ENCODE measurements around the gene TTC28. TPM values are rescaled to one million over a fixed set of nuclear protein-coding genes. Genes with fewer than 3 reads are reported as not detected.

Gene TTC28
- total RNA-seq, 2 donors from 2014 or later = 0.40 to 1.9 TPM

GRCh38 chr22:28141614-28142013, 538.0 kb downstream of the TTC28 start:
- peaks cover 58% of the 10 kb centered on the region for H3K27me3 Mint-ChIP-seq
- H3K4me1 Mint-ChIP-seq = peaks cover 3% of the 10 kb centered on the region
- H3K9me3 ChIP-seq (ENCODE audit: control insufficient read depth, low read length, poor library complexity, severe bottlenecking) = no peaks in the 10 kb centered on the region
- DNase-seq (no peak), ATAC-seq (no peak)
- H3K27ac Mint-ChIP-seq = no peak overlapping the region
- no peaks in the 10 kb centered on the region for H3K36me3 Mint-ChIP-seq (ENCODE audit: low read depth)
- no peak overlapping the region for H3K4me3 Mint-ChIP-seq

GRCh38 chr22:28139961-28140360, 539.7 kb downstream of the TTC28 start:
- ATAC-seq = no peak
- Mint-ChIP-seq H3K27me3 (peaks cover 46% of the 10 kb centered on the region), H3K27ac (no peak overlapping the region), H3K4me3 (no peak overlapping the region), H3K4me1 (peaks cover 3% of the 10 kb centered on the region), H3K36me3 (ENCODE audit: low read depth) (no peaks in the 10 kb centered on the region)
- H3K9me3 ChIP-seq (ENCODE audit: control insufficient read depth, low read length, poor library complexity, severe bottlenecking) = no peaks in the 10 kb centered on the region
- no peak for DNase-seq

GRCh38 chr22:28139516-28139915, 540.1 kb downstream of the TTC28 start:
- no peak overlapping the region for H3K4me3 Mint-ChIP-seq
- no peak for DNase-seq
- H3K4me1 Mint-ChIP-seq = peaks cover 3% of the 10 kb centered on the region
- no peaks in the 10 kb centered on the region for H3K9me3 ChIP-seq (ENCODE audit: control insufficient read depth, low read length, poor library complexity, severe bottlenecking)
- ATAC-seq = no peak
- H3K27ac Mint-ChIP-seq = no peak overlapping the region
- H3K36me3 Mint-ChIP-seq (ENCODE audit: low read depth) = no peaks in the 10 kb centered on the region
- peaks cover 46% of the 10 kb centered on the region for H3K27me3 Mint-ChIP-seq

- H3K27ac Mint-ChIP-seq = no peak overlapping the region
- H3K4me3 Mint-ChIP-seq = no peak overlapping the region
- H3K36me3 Mint-ChIP-seq (ENCODE audit: low read depth) = no peaks in the 10 kb centered on the region
- peaks cover 3% of the 10 kb centered on the region for H3K4me1 Mint-ChIP-seq
- DNase-seq (no peak), ATAC-seq (no peak)
- no peaks in the 10 kb centered on the region for H3K9me3 ChIP-seq (ENCODE audit: control insufficient read depth, low read length, poor library complexity, severe bottlenecking)
- peaks cover 47% of the 10 kb centered on the region for H3K27me3 Mint-ChIP-seq
Measured at GRCh38 chr22:28137036-28137435, 542.6 kb downstream of the TTC28 start.

GRCh38 chr22:28132466-28132865, 547.2 kb downstream of the TTC28 start:
- Mint-ChIP-seq H3K27me3 (peaks cover 47% of the 10 kb centered on the region), H3K36me3 (ENCODE audit: low read depth) (no peaks in the 10 kb centered on the region), H3K27ac (no peak overlapping the region), H3K4me1 (no peaks in the 10 kb centered on the region), H3K4me3 (no peak overlapping the region)
- DNase-seq (no peak), ATAC-seq (no peak)
- H3K9me3 ChIP-seq (ENCODE audit: control insufficient read depth, low read length, poor library complexity, severe bottlenecking) = no peaks in the 10 kb centered on the region

GRCh38 chr22:28129319-28129962, 550.2 kb downstream of the TTC28 start:
- ATAC-seq = no peak
- H3K4me3 Mint-ChIP-seq = no peak overlapping the region
- no peak overlapping the region for H3K27ac Mint-ChIP-seq
- DNase-seq = no peak
- H3K9me3 ChIP-seq (ENCODE audit: control insufficient read depth, low read length, poor library complexity, severe bottlenecking) = no peaks in the 10 kb centered on the region
- no peaks in the 10 kb centered on the region for H3K36me3 Mint-ChIP-seq (ENCODE audit: low read depth)
- no peaks in the 10 kb centered on the region for H3K4me1 Mint-ChIP-seq
- H3K27me3 Mint-ChIP-seq = peaks cover 50% of the 10 kb centered on the region

- ATAC-seq (no peak), DNase-seq (no peak)
- no peaks in the 10 kb centered on the region for H3K9me3 ChIP-seq (ENCODE audit: control insufficient read depth, low read length, poor library complexity, severe bottlenecking)
- Mint-ChIP-seq H3K4me1 (no peaks in the 10 kb centered on the region), H3K27me3 (peaks cover 45% of the 10 kb centered on the region), H3K36me3 (ENCODE audit: low read depth) (no peaks in the 10 kb centered on the region), H3K27ac (no peak overlapping the region), H3K4me3 (no peak overlapping the region)
Measured at GRCh38 chr22:28128827-28129226, 550.8 kb downstream of the TTC28 start.

- H3K4me3 Mint-ChIP-seq = no peak overlapping the region
- H3K27me3 Mint-ChIP-seq = peaks cover 30% of the 10 kb centered on the region
- no peaks in the 10 kb centered on the region for H3K9me3 ChIP-seq (ENCODE audit: control insufficient read depth, low read length, poor library complexity, severe bottlenecking)
- H3K4me1 Mint-ChIP-seq = no peaks in the 10 kb centered on the region
- no peak overlapping the region for H3K27ac Mint-ChIP-seq
- H3K36me3 Mint-ChIP-seq (ENCODE audit: low read depth) = no peaks in the 10 kb centered on the region
- DNase-seq (no peak), ATAC-seq (no peak)
Measured at GRCh38 chr22:28125799-28126198, 553.8 kb downstream of the TTC28 start.

- no peaks in the 10 kb centered on the region for H3K9me3 ChIP-seq (ENCODE audit: control insufficient read depth, low read length, poor library complexity, severe bottlenecking)
- H3K4me3 Mint-ChIP-seq = no peak overlapping the region
- no peak for ATAC-seq
- no peaks in the 10 kb centered on the region for H3K36me3 Mint-ChIP-seq (ENCODE audit: low read depth)
- peaks cover 23% of the 10 kb centered on the region for H3K27me3 Mint-ChIP-seq
- DNase-seq = no peak
- no peaks in the 10 kb centered on the region for H3K4me1 Mint-ChIP-seq
- no peak overlapping the region for H3K27ac Mint-ChIP-seq
Measured at GRCh38 chr22:28123989-28124766, 555.5 kb downstream of the TTC28 start.

- no peaks in the 10 kb centered on the region for H3K36me3 Mint-ChIP-seq (ENCODE audit: low read depth)
- ATAC-seq = no peak
- no peak overlapping the region for H3K27ac Mint-ChIP-seq
- peaks cover 32% of the 10 kb centered on the region for H3K27me3 Mint-ChIP-seq
- DNase-seq = no peak
- H3K9me3 ChIP-seq (ENCODE audit: control insufficient read depth, low read length, poor library complexity, severe bottlenecking) = no peaks in the 10 kb centered on the region
- no peak overlapping the region for H3K4me3 Mint-ChIP-seq
- H3K4me1 Mint-ChIP-seq = no peaks in the 10 kb centered on the region
Measured at GRCh38 chr22:28120691-28121592, 558.7 kb downstream of the TTC28 start.

- H3K27ac Mint-ChIP-seq = no peak overlapping the region
- peaks cover 35% of the 10 kb centered on the region for H3K27me3 Mint-ChIP-seq
- no peaks in the 10 kb centered on the region for H3K4me1 Mint-ChIP-seq
- H3K36me3 Mint-ChIP-seq (ENCODE audit: low read depth) = no peaks in the 10 kb centered on the region
- no peak overlapping the region for H3K4me3 Mint-ChIP-seq
- ATAC-seq (no peak), DNase-seq (no peak)
- no peaks in the 10 kb centered on the region for H3K9me3 ChIP-seq (ENCODE audit: control insufficient read depth, low read length, poor library complexity, severe bottlenecking)
Measured at GRCh38 chr22:28118957-28119631, 560.5 kb downstream of the TTC28 start.

- no peak for ATAC-seq
- Mint-ChIP-seq H3K4me3 (no peak overlapping the region), H3K27me3 (peaks cover 47% of the 10 kb centered on the region), H3K36me3 (ENCODE audit: low read depth) (no peaks in the 10 kb centered on the region), H3K27ac (no peak overlapping the region), H3K4me1 (no peaks in the 10 kb centered on the region)
- no peaks in the 10 kb centered on the region for H3K9me3 ChIP-seq (ENCODE audit: control insufficient read depth, low read length, poor library complexity, severe bottlenecking)
- DNase-seq = no peak
Measured at GRCh38 chr22:28116219-28116673, 563.4 kb downstream of the TTC28 start.

GRCh38 chr22:28115426-28115825, 564.2 kb downstream of the TTC28 start:
- no peak overlapping the region for H3K4me3 Mint-ChIP-seq
- no peak for ATAC-seq

More at GRCh38 chr22:28115426-28115825, 564.2 kb downstream of the TTC28 start:
- Mint-ChIP-seq H3K36me3 (ENCODE audit: low read depth) (no peaks in the 10 kb centered on the region), H3K4me1 (no peaks in the 10 kb centered on the region), H3K27ac (no peak overlapping the region), H3K27me3 (peaks cover 45% of the 10 kb centered on the region)
- DNase-seq = no peak
- no peaks in the 10 kb centered on the region for H3K9me3 ChIP-seq (ENCODE audit: control insufficient read depth, low read length, poor library complexity, severe bottlenecking)
